GM23338 (cell line): ENCODE measurements around the gene ANO4. TPM values are rescaled to one million over a fixed set of nuclear protein-coding genes. Genes with fewer than 3 reads are reported as not detected.

Experiments used
- ATAC-seq: fragments of 200-7000 bp; cut with Tn5 transposase; 3 replicates; pipeline ENCODE4 v1.9.1; 2020
- DNase-seq: peaks from one replicate; pipeline ENCODE4 v3.0.0-alpha.2; 2015; ENCODE audit warnings: low spot score
- H2AFZ ChIP-seq: fragments of 200-600 bp; sonication (generic); 2 replicates; pipeline ENCODE4 v1.8.0; 2016; ENCODE audit warnings: antibody characterized with exemption, mild to moderate bottlenecking, moderate library complexity
- H3F3A ChIP-seq: fragments of 200-600 bp; sonication (generic); replicated peaks from 2 replicates; pipeline ENCODE4 v1.8.0; 2017; ENCODE audit warnings: antibody characterized with exemption, mixed run types, low read depth
- H3K27ac ChIP-seq: fragments of 200-600 bp; sonication (generic); 2 replicates; pipeline ENCODE4 v1.6.1; 2016; ENCODE audit warnings: low read depth
- H3K27me3 ChIP-seq: fragments of 200-600 bp; sonication (generic); 2 replicates; pipeline ENCODE4 v1.8.0; 2016; ENCODE audit warnings: mild to moderate bottlenecking, mixed run types, moderate library complexity; ENCODE audit not compliant: insufficient read depth
- H3K36me3 ChIP-seq: fragments of 200-600 bp; sonication (generic); 2 replicates; pipeline ENCODE4 v1.8.0; 2016; ENCODE audit warnings: mild to moderate bottlenecking; ENCODE audit not compliant: insufficient read depth
- H3K4me1 ChIP-seq: fragments of 200-600 bp; sonication (generic); 2 replicates; pipeline ENCODE4 v1.8.0; 2016; ENCODE audit warnings: mild to moderate bottlenecking, moderate library complexity; ENCODE audit not compliant: insufficient read depth
- H3K4me2 ChIP-seq: fragments of 200-600 bp; sonication (generic); 2 replicates; pipeline ENCODE4 v1.7.1; 2017; ENCODE audit warnings: mixed run types
- H3K4me3 ChIP-seq: fragments of 200-600 bp; sonication (generic); 2 replicates; pipeline ENCODE4 v1.6.1; 2016; ENCODE audit warnings: mixed run types
- H3K79me2 ChIP-seq: fragments of 200-600 bp; sonication (generic); replicated peaks from 2 replicates; pipeline ENCODE4 v1.8.0; 2017; ENCODE audit warnings: mild to moderate bottlenecking; ENCODE audit not compliant: insufficient read depth
- H3K9me2 ChIP-seq: fragments of 200-600 bp; sonication (generic); 2 replicates; pipeline ENCODE4 v1.8.0; 2017; ENCODE audit not compliant: insufficient read depth
- H4K20me1 ChIP-seq: fragments of 200-600 bp; sonication (generic); replicated peaks from 2 replicates; pipeline ENCODE4 v1.8.0; 2017; ENCODE audit warnings: mild to moderate bottlenecking; ENCODE audit not compliant: insufficient read depth
- H3K27ac Mint-ChIP-seq: 2 replicates; pipeline ENCODE4 v1.8.0; 2020; ENCODE audit warnings: inconsistent platforms, mild to moderate bottlenecking, moderate library complexity, mixed read lengths
- H3K27me3 Mint-ChIP-seq: 3 replicates; pipeline ENCODE4 v1.8.0; 2022; ENCODE audit warnings: low read depth, mild to moderate bottlenecking, moderate library complexity, mixed read lengths, inconsistent platforms; ENCODE audit not compliant: insufficient read depth, poor library complexity
- H3K36me3 Mint-ChIP-seq: 3 replicates; pipeline ENCODE4 v1.8.0; 2021; ENCODE audit warnings: low read depth, mild to moderate bottlenecking, inconsistent platforms, moderate library complexity, mixed read lengths
- H3K4me1 Mint-ChIP-seq: 3 replicates; pipeline ENCODE4 v1.8.0; 2020; ENCODE audit warnings: mild to moderate bottlenecking, inconsistent platforms, mixed read lengths
- H3K4me3 Mint-ChIP-seq: 3 replicates; pipeline ENCODE4 v1.8.0; 2021; ENCODE audit warnings: moderate library complexity, mild to moderate bottlenecking, inconsistent platforms, mixed read lengths
- H3K9me3 Mint-ChIP-seq: 3 replicates; pipeline ENCODE4 v1.8.0; 2020; ENCODE audit warnings: moderate library complexity, mild to moderate bottlenecking, inconsistent platforms, mixed read lengths
- CREB1 ChIP-seq: fragments of 250-450 bp; sonication (Bioruptor Pico); IDR thresholded peaks from 2 replicates; pipeline ENCODE4 v1.5.0; 2020; ENCODE audit warnings: low read depth, mild to moderate bottlenecking, moderate library complexity
- EZH2 ChIP-seq: fragments of 200-600 bp; sonication (generic); IDR thresholded peaks from one replicate; pipeline ENCODE4 v1.8.0; 2017; ENCODE audit warnings: antibody characterized with exemption, mild to moderate bottlenecking, low read depth; ENCODE audit not compliant: unreplicated experiment
- EZH2phosphoT487 ChIP-seq: fragments of 200-600 bp; sonication (generic); IDR thresholded peaks from one replicate; pipeline ENCODE4 v1.8.1; 2018; ENCODE audit warnings: antibody characterized with exemption; ENCODE audit not compliant: unreplicated experiment
- JUNB ChIP-seq: IDR thresholded peaks from one replicate; pipeline ENCODE4 v1.6.1; 2016; ENCODE audit warnings: antibody characterized with exemption; ENCODE audit not compliant: unreplicated experiment
- NANOG ChIP-seq: IDR thresholded peaks from 2 replicates; pipeline ENCODE4 v1.6.1; 2016; ENCODE audit warnings: antibody characterized with exemption, borderline replicate concordance
- POLR2AphosphoS5 ChIP-seq: IDR thresholded peaks from 2 replicates; pipeline ENCODE4 v1.6.1; 2016; ENCODE audit warnings: antibody characterized with exemption, low read depth
- STAT1 ChIP-seq: IDR thresholded peaks from one replicate; pipeline ENCODE4 v1.6.1; 2016; ENCODE audit warnings: antibody characterized with exemption; ENCODE audit not compliant: unreplicated experiment
- ZNF114 ChIP-seq: fragments of 250-450 bp; sonication (Bioruptor Pico); IDR thresholded peaks from 2 replicates; pipeline ENCODE4 v1.5.0; 2020; ENCODE audit warnings: mild to moderate bottlenecking, moderate library complexity
- ZNF331 ChIP-seq: fragments of 250-450 bp; sonication (Bioruptor Pico); IDR thresholded peaks from 2 replicates; pipeline ENCODE4 v1.5.0; 2020; ENCODE audit warnings: low read depth, mild to moderate bottlenecking, moderate library complexity
- polyA plus RNA-seq: library from polyadenylated mRNA; unstranded; fragments of >200 nt; fragmentation: Nextera tagmentation; extraction: Ambion mirVana; gene quantifications from 2 replicates; pipeline ENCODE4 v1.2.1, GENCODE V29; 2016
- total RNA-seq: library from RNA; depleted of rRNA; stranded (reverse); fragments of >200 nt; shearing (Covaris generic); gene quantifications from 2 replicates; pipeline ENCODE4 v1.2.3, GENCODE V29; 2014
- TF ChIP-seq, protein P1 (sequence below): IDR thresholded peaks from one replicate; pipeline ENCODE4 v1.6.1; 2018; ENCODE audit warnings: antibody characterized with exemption; ENCODE audit not compliant: unreplicated experiment
- TF ChIP-seq, protein P2 (sequence below), 2 experiments: fragments of 200-600 bp in 1 of 2; sonication (generic) in 1 of 2; conservative IDR thresholded peaks; 2 replicates each; pipeline versions ENCODE4 v1.5.1 to v1.6.1; 2016 to 2017; ENCODE audit warnings: antibody characterized with exemption in 2 of 2, low read depth in 2 of 2, mild to moderate bottlenecking in 2 of 2, moderate library complexity in 1 of 2
- TF ChIP-seq, protein P3 (sequence below): IDR thresholded peaks from 2 replicates; pipeline ENCODE4 v1.6.1; 2016; ENCODE audit warnings: antibody characterized with exemption
- TF ChIP-seq, protein P4 (sequence below): fragments of 250-450 bp; sonication (Bioruptor Pico); IDR thresholded peaks from 2 replicates; pipeline ENCODE4 v1.5.0; 2020; ENCODE audit warnings: mild to moderate bottlenecking, moderate library complexity

Gene ANO4
- total and polyA plus RNA-seq, 2 experiments from 2014 or later: 1.7 to 8.7 TPM

DNA sequence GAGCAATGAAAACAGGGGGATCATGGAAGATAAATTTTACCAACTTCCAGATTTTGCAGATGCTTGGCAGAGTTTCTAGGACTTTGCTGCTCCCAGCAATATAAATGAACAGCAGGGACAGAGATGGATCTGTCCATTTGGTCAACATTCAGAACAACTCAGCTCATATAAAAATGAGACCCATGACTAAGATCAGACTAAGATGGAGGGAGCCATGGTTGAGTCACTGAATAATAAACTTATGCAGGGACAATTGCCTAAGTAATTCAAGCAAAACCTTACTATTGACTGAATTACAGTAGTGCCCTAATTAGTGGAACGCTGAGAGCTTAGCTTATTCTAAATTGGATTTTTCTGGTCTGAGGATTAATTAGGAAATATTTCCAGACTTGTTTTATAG is 210.3 kb downstream of the ANO4 start:
- Mint-ChIP-seq H3K4me1 (no peaks in the 10 kb centered on the region; the same call in 2 of the 3 replicates), H3K4me3 (no peak overlapping the region), H3K36me3 (peaks cover 5% of the 10 kb centered on the region; the same call in 2 of the 3 replicates), H3K27me3 (peaks cover 2% of the 10 kb centered on the region), H3K9me3 (peaks cover 4% of the 10 kb centered on the region; the same call in 1 of the 3 replicates), H3K27ac (no peak overlapping the region)
- Histone ChIP-seq H3K79me2 (no peaks in the 10 kb centered on the region), H3F3A (no peaks in the 10 kb centered on the region), H2AFZ (no peak overlapping the region), H3K4me2 (no peak overlapping the region), H3K27me3 (no peaks in the 10 kb centered on the region), H3K4me1 (no peaks in the 10 kb centered on the region), H3K9me2 (no peaks in the 10 kb centered on the region), H3K36me3 (no peaks in the 10 kb centered on the region), H4K20me1 (no peaks in the 10 kb centered on the region), H3K4me3 (no peak overlapping the region), H3K27ac (no peak overlapping the region)
- ATAC-seq: no peak
- no peak for DNase-seq
- TF ChIP-seq, protein P1, sequence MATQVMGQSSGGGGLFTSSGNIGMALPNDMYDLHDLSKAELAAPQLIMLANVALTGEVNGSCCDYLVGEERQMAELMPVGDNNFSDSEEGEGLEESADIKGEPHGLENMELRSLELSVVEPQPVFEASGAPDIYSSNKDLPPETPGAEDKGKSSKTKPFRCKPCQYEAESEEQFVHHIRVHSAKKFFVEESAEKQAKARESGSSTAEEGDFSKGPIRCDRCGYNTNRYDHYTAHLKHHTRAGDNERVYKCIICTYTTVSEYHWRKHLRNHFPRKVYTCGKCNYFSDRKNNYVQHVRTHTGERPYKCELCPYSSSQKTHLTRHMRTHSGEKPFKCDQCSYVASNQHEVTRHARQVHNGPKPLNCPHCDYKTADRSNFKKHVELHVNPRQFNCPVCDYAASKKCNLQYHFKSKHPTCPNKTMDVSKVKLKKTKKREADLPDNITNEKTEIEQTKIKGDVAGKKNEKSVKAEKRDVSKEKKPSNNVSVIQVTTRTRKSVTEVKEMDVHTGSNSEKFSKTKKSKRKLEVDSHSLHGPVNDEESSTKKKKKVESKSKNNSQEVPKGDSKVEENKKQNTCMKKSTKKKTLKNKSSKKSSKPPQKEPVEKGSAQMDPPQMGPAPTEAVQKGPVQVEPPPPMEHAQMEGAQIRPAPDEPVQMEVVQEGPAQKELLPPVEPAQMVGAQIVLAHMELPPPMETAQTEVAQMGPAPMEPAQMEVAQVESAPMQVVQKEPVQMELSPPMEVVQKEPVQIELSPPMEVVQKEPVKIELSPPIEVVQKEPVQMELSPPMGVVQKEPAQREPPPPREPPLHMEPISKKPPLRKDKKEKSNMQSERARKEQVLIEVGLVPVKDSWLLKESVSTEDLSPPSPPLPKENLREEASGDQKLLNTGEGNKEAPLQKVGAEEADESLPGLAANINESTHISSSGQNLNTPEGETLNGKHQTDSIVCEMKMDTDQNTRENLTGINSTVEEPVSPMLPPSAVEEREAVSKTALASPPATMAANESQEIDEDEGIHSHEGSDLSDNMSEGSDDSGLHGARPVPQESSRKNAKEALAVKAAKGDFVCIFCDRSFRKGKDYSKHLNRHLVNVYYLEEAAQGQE: no peak
- TF ChIP-seq NANOG (no peak), ZNF331 (CRISPR knock-in tag) (no peak), CREB1 (no peak), STAT1 (no peak), POLR2AphosphoS5 (no peak), EZH2 (no peak), JUNB (no peak), ZNF114 (CRISPR knock-in tag) (no peak), EZH2phosphoT487 (no peak)
- TF ChIP-seq, protein P2, sequence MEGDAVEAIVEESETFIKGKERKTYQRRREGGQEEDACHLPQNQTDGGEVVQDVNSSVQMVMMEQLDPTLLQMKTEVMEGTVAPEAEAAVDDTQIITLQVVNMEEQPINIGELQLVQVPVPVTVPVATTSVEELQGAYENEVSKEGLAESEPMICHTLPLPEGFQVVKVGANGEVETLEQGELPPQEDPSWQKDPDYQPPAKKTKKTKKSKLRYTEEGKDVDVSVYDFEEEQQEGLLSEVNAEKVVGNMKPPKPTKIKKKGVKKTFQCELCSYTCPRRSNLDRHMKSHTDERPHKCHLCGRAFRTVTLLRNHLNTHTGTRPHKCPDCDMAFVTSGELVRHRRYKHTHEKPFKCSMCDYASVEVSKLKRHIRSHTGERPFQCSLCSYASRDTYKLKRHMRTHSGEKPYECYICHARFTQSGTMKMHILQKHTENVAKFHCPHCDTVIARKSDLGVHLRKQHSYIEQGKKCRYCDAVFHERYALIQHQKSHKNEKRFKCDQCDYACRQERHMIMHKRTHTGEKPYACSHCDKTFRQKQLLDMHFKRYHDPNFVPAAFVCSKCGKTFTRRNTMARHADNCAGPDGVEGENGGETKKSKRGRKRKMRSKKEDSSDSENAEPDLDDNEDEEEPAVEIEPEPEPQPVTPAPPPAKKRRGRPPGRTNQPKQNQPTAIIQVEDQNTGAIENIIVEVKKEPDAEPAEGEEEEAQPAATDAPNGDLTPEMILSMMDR (conservative IDR thresholded peaks at IDR 0.05; ENCODE audit: low read depth in 2 of 2): no peak
- TF ChIP-seq, protein P3, sequence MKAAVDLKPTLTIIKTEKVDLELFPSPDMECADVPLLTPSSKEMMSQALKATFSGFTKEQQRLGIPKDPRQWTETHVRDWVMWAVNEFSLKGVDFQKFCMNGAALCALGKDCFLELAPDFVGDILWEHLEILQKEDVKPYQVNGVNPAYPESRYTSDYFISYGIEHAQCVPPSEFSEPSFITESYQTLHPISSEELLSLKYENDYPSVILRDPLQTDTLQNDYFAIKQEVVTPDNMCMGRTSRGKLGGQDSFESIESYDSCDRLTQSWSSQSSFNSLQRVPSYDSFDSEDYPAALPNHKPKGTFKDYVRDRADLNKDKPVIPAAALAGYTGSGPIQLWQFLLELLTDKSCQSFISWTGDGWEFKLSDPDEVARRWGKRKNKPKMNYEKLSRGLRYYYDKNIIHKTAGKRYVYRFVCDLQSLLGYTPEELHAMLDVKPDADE: no peak
- TF ChIP-seq, protein P4, sequence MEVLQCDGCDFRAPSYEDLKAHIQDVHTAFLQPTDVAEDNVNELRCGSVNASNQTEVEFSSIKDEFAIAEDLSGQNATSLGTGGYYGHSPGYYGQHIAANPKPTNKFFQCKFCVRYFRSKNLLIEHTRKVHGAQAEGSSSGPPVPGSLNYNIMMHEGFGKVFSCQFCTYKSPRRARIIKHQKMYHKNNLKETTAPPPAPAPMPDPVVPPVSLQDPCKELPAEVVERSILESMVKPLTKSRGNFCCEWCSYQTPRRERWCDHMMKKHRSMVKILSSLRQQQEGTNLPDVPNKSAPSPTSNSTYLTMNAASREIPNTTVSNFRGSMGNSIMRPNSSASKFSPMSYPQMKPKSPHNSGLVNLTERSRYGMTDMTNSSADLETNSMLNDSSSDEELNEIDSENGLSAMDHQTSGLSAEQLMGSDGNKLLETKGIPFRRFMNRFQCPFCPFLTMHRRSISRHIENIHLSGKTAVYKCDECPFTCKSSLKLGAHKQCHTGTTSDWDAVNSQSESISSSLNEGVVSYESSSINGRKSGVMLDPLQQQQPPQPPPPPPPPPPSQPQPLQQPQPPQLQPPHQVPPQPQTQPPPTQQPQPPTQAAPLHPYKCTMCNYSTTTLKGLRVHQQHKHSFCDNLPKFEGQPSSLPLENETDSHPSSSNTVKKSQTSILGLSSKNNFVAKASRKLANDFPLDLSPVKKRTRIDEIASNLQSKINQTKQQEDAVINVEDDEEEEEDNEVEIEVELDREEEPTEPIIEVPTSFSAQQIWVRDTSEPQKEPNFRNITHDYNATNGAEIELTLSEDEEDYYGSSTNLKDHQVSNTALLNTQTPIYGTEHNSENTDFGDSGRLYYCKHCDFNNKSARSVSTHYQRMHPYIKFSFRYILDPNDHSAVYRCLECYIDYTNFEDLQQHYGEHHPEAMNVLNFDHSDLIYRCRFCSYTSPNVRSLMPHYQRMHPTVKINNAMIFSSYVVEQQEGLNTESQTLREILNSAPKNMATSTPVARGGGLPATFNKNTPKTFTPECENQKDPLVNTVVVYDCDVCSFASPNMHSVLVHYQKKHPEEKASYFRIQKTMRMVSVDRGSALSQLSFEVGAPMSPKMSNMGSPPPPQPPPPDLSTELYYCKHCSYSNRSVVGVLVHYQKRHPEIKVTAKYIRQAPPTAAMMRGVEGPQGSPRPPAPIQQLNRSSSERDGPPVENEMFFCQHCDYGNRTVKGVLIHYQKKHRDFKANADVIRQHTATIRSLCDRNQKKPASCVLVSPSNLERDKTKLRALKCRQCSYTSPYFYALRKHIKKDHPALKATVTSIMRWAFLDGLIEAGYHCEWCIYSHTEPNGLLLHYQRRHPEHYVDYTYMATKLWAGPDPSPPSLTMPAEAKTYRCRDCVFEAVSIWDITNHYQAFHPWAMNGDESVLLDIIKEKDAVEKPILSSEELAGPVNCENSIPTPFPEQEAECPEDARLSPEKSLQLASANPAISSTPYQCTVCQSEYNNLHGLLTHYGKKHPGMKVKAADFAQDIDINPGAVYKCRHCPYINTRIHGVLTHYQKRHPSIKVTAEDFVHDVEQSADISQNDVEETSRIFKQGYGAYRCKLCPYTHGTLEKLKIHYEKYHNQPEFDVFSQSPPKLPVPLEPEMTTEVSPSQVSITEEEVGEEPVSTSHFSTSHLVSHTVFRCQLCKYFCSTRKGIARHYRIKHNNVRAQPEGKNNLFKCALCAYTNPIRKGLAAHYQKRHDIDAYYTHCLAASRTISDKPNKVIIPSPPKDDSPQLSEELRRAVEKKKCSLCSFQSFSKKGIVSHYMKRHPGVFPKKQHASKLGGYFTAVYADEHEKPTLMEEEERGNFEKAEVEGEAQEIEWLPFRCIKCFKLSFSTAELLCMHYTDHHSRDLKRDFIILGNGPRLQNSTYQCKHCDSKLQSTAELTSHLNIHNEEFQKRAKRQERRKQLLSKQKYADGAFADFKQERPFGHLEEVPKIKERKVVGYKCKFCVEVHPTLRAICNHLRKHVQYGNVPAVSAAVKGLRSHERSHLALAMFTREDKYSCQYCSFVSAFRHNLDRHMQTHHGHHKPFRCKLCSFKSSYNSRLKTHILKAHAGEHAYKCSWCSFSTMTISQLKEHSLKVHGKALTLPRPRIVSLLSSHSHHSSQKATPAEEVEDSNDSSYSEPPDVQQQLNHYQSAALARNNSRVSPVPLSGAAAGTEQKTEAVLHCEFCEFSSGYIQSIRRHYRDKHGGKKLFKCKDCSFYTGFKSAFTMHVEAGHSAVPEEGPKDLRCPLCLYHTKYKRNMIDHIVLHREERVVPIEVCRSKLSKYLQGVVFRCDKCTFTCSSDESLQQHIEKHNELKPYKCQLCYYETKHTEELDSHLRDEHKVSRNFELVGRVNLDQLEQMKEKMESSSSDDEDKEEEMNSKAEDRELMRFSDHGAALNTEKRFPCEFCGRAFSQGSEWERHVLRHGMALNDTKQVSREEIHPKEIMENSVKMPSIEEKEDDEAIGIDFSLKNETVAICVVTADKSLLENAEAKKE (CRISPR knock-in tag): no peak
